Activated CD4-positive, CD25-positive, alpha-beta regulatory T cell (primary cell): Measurements from ENCODE around the gene PRUNE2.
"Not testable (repeated sequence)": the region's sequence is repeated elsewhere in the genome, so short reads cannot be mapped to it uniquely, and the experiment has no call there.

Experiments used
- DNase-seq, 4 experiments: peaks; one replicate each; lab custom pipeline; 2025; lab: John Stamatoyannopoulos, UW

PRUNE2 gene, protein sequence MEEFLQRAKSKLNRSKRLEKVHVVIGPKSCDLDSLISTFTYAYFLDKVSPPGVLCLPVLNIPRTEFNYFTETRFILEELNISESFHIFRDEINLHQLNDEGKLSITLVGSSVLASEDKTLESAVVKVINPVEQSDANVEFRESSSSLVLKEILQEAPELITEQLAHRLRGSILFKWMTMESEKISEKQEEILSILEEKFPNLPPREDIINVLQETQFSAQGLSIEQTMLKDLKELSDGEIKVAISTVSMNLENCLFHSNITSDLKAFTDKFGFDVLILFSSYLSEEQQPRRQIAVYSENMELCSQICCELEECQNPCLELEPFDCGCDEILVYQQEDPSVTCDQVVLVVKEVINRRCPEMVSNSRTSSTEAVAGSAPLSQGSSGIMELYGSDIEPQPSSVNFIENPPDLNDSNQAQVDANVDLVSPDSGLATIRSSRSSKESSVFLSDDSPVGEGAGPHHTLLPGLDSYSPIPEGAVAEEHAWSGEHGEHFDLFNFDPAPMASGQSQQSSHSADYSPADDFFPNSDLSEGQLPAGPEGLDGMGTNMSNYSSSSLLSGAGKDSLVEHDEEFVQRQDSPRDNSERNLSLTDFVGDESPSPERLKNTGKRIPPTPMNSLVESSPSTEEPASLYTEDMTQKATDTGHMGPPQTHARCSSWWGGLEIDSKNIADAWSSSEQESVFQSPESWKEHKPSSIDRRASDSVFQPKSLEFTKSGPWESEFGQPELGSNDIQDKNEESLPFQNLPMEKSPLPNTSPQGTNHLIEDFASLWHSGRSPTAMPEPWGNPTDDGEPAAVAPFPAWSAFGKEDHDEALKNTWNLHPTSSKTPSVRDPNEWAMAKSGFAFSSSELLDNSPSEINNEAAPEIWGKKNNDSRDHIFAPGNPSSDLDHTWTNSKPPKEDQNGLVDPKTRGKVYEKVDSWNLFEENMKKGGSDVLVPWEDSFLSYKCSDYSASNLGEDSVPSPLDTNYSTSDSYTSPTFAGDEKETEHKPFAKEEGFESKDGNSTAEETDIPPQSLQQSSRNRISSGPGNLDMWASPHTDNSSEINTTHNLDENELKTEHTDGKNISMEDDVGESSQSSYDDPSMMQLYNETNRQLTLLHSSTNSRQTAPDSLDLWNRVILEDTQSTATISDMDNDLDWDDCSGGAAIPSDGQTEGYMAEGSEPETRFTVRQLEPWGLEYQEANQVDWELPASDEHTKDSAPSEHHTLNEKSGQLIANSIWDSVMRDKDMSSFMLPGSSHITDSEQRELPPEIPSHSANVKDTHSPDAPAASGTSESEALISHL (N-terminal part only)

DNA sequence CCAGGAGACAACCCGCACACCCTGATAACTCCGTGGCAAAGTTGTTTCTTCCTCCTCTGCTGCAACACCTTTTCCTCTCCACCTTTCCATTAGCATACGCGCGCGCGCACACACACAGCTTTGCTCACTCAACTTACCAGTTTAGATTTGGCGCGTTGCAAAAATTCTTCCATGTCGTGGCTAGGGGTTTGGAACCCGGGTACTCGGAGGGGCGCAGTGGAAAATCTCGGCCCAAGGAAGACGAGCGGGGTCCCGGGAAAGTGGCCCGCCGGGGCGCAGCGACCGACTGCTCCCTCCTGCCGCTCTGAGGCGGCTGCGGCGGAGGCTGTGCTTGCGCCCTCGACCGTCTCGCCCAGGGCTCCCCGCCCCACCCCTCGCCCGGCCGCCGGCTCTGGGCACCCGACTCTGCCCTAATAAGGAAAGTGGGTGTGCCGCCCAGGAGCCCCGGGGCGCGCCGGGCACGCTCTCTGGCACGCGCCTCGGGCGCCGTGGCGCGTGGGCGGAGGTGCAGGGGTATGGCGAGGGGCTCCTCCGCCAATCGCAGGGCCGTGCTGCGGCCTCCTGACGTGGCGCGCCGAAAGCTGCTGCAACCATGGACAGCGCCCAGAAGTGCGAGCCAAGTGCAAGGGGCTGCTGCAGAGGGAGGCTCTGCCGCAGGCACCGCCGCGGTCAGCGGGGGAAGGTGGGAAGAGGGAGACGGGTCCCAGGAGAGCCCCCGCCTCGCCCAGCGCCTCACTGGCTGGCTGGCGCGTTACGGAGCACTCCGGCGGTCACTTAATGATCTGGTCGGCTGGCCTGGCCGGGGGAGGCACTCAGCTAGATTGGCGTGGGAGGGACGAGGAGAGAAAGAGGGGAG is at the start of gene PRUNE2:
PRUNE2 (minus strand) TSS at position 324 of the 856 bp plus-strand sequence; CDS start at position 173, 151 bp downstream.
- DNase-seq, result no peak

DNA sequence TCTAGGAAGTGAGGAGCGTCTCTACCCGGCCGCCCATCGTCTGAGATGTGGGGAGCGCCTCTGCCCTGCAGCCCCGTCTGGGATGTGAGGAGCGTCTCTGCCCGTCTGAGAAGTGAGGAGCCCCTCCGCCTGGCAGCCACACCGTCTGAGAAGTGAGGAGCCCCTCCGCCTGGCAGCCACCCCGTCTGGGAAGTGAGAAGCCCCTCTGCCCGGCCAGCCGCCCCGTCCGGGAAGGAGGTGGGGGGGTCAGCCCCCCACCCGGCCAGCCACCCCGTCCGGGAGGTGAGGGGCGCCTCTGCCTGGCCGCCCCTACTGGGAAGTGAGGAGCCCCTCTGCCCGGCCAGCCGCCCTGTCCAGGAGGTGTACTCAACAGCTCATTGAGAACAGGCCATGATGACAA is 49.5 kb upstream of the PRUNE2 start:
- not testable (repeated sequence) for DNase-seq

DNA sequence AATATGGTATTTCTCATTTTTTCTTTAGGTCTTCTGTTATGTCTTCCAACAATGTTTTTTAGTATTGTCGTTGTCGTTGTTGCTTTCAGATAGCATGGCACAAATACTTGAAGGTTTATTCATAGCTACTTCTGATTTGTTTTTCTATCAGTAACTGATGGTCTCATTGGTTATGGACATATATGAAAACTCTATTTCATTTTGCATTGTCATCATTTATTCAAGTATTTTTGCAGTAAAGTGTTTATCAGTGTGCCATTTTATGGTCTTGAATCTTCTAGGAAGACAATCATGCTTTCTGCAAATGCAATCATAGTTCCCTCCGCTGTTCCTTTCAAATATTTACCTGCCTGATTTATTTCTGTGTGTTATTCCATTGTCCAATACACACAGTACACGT is 44.0 kb upstream of the PRUNE2 start:
- no peak for DNase-seq

DNA sequence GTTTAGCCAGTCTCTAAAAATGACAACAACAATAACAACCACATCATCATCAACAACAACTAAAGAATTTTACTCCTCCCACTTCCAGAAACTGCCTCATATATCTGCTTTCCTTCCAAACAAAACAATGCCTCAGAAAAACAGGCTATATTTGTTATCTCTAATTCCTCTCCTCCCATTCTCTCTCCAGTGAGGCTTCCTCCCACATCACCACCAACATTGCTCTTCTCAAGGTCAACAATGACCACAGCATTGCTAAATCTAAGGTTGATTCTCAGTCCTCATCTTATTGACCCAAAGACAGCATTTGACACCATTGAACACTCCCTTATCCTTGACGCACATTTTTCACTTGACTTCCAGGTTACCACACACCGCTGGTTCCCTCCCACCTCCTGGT is 38.1 kb upstream of the PRUNE2 start:
- DNase-seq, result no peak

DNA sequence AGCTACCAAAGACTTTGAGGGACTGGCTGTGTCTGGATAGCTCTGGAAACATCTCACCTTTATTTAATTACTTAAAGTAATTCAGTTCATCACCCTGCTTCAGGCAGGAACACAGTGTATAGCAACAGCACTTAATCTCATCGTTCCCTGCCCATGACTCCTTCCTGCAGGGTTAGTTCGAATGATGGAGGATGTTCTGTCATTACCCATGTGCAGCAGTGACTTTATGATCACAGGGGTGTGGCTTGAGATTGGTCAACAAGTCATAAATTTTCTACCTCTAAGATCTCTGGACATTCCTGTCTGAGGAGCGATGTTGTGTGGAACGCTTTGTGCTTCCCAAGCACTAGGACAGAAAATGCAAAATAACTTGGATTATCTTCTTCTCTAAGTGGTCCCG is 37.1 kb upstream of the PRUNE2 start:
- no peak for DNase-seq

DNA sequence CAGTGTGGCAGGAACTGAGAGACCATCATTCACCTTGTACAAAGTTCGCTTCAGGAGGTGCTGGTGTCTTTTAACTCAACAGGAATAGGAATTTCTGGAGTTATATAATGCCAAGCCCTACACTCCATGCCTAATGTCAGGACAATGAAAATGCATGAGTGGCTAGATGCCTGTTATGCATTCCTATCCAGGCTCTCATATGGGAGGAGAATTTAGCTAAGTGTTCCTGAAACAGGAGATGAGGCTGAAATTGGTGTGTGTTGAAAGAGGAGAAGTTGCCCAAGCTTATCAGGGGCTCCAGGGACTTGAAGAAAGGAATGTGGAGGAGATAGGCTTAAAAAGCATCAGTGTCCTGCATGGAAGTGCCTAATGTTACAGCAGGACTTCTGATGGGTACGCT is 26.8 kb upstream of the PRUNE2 start:
- DNase-seq, result no peak

DNA sequence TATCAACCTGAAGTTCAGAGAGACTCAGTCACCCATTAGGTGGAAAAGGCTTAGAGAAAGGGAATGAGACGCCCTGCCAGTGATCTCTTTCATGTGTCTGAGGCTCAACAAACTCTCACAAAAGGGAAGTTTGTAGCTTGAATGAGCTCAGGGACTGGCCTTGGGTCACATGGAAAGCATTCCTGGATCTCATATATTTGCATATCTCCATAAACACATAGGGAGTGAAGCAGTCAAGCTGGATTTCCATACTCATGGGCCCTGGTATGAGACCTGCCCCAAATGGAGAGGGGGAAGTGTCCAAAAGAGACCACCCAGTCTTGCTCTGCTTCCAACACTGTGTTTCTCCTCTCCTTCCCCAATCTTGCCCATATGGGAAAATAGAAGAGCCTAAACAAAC is 26.4 kb upstream of the PRUNE2 start:
- DNase-seq, result no peak

DNA sequence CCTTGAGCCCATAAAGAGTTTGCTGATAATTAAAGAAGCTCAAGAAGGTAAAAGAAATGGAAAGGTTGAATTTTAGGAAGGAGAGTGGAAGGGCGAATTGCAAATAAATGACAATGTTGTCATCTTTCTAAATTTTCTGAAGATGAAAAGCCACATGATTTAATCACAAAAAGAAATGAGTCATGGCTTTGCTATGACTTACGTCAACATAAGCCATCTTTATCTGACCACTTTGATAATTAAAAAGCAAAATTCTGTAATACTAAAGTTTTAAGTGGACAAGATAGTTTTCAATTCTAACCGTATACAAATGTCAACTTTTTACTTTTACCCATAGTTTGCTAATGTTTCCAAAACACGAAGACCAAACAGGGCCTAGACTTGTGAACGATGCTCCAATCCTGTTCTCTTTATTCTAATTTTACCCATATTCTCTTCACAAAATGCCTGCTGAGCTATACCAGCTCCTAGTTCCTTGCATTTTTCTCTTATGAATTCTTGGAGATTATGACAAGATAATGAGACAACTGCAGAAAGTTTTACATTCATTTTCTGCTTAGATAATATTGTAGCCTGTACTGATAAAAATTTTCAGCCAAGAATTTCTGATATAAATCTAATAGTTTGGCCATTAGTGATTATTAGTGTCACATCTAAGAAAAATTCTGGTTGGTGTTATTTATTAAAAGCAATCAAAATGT is 21.8 kb upstream of the PRUNE2 start:
- DNase-seq, result no peak

DNA sequence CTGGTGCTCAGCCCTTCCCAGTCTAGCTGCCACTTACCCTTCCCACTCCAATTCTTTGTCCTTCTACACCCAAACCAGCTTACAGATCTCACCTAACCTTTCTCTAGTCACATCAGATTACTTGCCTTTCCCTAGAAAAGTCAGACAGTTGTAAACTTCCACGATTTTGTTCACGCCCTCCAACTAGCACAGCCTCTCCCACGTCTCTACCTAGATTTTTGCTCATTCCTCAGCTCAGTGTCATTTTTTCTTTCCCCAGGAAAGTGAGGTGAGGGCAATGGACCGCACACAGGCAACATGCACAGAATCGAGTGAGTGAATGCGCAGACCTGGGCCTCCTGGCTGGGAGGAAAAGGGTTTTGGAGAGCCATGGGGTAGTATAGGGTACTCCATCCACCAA is 20.9 kb upstream of the PRUNE2 start:
- no peak for DNase-seq

DNA sequence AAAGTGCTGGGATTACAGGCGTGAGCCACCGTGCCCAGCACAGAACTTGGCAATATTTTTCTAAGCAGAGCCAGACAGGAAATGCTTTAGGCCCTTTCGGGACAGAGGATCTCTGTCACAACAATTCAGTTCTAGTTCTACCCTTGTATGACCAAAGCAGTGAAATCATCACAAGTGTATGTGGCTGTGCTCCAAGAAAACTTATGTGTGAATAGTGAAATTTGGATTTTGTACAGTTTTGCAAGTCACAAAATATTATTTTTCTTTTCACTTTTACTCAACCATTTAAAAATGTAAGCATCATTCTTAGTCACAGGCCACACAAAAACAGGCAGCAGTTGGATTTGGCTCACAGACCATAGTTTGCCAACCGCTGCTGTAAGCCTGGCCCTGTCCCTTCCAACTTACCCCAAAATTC is 20.4 kb upstream of the PRUNE2 start:
- no peak for DNase-seq

DNA sequence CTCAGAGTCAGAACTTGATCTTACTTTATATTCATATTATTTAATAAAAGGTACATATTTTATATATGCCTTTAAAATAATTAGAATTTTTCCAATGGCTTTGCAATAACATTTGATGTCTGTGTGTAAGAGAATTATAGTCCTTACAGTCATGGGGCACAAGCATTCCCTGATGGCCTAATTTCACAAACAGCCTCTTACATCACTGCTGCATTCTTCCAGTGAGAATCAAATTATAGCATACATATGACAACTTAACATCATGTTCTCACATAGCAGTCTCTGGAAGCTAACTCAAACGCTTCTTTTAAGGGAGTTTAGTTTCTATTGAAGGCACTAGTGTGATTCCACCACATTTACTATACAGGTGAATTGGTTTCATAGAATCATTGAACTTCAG is 15.3 kb upstream of the PRUNE2 start:
- DNase-seq, result no peak

DNA sequence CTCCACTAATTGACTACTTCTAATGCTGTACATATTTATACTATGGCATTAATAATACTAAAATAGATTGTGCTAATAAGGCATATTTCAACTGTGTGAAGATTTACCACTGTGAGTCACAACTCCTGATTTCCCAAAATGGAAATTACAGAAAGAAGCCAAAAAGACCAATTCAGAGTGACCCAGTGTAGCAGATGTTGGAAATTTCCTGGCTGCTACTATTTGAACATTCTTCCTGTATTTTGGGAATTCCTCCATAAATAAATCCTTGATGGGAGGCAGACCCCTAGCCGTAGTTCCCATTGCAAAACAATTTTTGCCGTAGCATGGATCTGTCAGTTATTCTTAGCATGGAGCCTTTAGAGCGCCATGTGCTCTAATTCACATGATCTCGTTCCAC is 11.4 kb upstream of the PRUNE2 start:
- no peak for DNase-seq

DNA sequence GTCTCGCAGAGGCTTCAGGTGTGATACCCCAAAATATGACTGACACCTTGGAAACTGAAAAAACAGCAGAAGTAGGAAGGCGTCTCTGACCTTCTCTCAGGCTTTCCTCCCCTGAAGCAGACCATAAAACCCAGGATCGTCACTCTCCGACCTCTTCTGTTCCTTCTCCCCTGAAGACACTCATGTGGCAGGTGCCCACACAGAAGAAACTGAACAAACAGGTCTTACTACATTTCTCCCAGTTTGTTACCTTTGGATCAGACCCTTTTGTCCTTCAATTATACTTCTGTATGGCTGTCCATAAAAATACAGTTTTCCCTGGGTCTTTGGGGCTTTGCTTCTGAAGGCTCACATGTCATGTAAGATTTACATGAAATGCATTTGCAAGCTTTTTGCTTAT is 10.3 kb upstream of the PRUNE2 start:
- DNase-seq, result no peak

DNA sequence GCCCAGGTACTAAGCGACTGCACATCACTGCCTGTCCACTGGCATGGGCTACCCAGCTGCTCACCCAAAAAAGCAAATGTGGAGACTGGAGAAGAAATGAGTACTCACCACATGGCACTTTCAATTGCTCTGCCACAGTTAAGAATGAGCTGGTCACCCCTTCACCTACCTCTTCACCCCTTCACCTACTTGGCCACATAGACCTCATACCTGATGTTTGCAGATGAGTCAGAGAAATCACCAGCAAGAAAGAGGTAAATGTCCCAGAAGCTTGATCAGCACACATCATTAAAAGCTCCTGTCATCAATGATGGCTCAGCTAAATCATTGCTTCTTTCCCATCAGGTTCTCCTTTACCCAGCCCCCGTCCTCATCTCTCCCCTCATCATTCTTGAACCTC is 7.6 kb upstream of the PRUNE2 start:
- no peak for DNase-seq

DNA sequence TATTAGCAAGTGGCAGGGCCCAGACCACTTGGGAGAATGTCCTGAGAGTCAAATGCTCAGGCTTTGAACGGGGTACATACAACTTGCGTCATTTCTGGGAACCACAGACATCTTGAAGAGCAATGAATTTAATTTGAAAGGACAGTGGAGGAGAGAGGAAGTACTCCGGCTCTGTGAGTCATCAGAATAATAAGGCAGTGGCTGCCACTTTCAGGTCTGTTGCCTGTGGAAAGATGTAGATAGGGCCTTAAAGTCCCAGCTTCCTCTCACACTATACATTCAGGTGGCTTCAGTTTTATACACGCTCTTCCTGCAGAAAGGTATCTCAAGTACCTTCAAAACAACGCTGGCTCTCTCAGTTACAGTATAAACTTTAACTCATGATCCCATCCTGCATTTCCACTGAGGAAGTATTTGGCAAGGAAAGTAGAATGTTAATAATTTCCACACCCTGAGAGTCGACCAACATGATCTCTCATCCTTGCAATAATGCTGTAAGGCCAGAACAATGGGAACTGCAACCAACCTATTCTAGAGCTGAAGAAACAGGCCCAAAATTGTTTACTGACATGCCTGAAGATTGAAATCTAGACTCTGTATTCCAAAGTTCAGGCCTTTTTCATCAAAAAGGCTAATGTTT is 6.8 kb upstream of the PRUNE2 start:
- DNase-seq, result no peak

DNA sequence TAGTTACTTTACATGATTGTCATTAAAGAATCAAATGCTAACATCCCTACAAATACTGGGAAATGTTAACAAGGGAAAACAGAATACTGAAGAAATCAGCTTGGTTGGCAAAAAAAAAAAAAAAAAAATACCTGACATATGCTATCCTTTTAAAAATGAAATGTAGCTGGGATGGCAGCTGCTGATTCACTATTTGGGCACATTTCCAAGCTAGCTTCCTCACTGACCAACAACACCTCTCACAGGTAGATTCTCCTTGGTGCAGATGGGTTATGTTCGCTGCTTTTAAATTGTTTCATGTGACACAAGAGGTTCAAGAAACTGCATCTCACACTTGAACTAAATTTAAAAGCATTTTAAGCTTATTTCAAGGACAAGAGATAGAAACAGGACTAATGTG is 6.1 kb upstream of the PRUNE2 start:
- DNase-seq, result no peak

DNA sequence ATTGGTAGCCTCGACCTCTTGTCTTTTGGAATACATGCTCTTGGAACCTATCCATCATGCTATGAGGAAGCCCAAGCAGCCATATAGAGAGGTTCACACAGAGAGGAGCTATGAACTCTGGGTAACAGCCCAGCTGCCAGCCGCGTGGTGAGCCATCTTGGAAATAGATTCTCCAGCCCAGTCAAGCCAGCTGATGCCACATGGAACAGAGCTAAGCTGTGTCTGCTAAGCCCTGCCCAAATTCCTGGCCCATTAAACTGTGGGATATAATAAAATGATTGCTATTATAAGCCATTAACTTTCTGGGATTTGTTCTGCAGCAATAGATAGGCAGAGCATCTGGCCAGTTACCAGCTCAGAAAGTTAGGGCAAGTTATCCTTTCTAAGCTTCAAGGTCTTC is 4.9 kb upstream of the PRUNE2 start:
- DNase-seq, result no peak

DNA sequence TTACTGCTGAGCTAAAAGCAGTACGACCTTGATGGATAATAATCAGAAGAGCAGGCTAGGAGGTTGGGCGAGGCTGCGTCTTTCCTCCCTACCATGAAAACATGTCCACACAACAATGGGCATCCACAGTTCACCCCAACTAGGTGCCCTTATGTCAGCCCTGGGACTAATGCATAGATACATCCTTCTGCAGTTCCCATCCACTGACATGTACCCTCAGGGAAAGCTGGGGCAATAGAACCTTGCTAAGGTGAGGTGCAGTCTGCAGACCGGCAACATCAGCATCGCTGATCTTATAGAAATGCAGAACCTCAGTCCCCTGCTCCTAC is 697 bp upstream of the PRUNE2 start:
- no peak for DNase-seq

DNA sequence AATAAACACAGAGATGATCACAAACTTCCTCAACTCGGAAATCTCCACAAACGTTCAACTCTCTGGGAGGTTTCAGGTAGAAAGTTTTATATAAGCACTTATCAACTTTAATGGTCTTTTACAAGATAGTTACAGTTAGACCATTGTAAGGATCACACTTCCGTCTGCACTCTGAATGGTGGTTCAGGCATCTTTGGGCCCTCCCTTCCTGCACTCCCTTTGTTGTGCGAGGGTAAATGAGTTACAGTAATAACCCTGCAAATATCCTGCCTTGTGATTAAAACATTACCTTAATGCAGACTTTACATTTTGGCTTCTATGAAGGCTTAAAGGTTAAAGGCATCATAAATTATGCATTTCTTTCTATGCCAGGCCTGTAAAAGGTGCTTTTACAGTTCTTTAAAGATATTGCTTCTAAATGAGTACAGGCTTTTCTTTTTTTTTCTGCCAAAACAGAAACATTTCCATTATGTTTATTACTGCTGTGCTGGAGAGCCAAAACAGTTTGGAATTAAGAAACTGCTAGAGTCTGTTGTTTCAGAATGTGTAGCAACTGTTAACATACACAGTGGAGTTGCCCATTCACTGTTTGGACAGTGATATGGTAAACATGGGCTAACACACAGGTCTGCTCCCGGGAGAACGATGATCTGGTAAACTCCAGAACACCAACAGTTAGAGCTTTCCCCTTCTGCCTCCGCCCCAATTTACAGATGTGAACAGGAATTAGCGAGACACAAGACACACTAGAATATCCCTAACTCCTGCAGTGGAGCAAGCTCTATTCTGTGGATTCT is 1.1 kb downstream of the PRUNE2 start:
- no peak for DNase-seq

DNA sequence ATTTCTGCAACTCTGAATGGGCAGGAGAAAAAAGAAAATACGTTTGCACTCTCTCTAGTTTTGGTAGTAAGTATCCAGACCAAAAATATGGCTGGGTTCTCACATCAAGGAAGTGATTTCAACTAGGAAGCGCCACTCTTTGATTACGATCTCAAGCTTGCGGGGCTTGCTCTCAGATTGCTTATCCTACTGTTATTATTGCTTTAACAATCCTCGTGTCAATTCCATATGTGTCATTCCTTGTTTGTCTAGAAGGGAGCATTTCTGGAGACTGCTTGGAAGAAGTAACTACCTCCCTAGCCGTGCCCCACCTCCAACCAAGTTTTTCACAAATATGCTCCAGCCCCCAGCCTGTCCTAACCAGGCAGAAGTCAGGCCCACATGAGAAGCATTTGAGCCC is 3.5 kb downstream of the PRUNE2 start:
- DNase-seq, result no peak
